IMR-90 (cell line): ENCODE data around the gene SH3TC1.

Experiments
- BHLHE40 ChIP-seq: fragments of 150-350 bp; IDR thresholded peaks from 2 replicates; pipeline ENCODE4 v1.6.1; 2016; ENCODE audit warnings: mild to moderate bottlenecking, low read depth, low read length
- CHD1 ChIP-seq: IDR thresholded peaks from 2 replicates; pipeline ENCODE4 v1.6.1; 2012; ENCODE audit warnings: low read depth, low read length, improper control_type of control experiment
- CTCF ChIP-seq: conservative IDR thresholded peaks from 2 replicates; pipeline ENCODE4 v1.5.1; 2012; ENCODE audit warnings: mild to moderate bottlenecking, low read depth, low read length, improper control_type of control experiment
- FOS ChIP-seq: fragments of 150-350 bp; IDR thresholded peaks from 2 replicates; pipeline ENCODE4 v1.6.1; 2016; ENCODE audit warnings: low read depth, low read length
- MAFK ChIP-seq: IDR thresholded peaks from 2 replicates; pipeline ENCODE4 v1.6.1; 2012; ENCODE audit warnings: low read depth, low read length, improper control_type of control experiment
- MAZ ChIP-seq: IDR thresholded peaks from 2 replicates; pipeline ENCODE4 v1.6.1; 2012; ENCODE audit warnings: low read depth, mild to moderate bottlenecking, low read length, improper control_type of control experiment, moderate library complexity, borderline replicate concordance
- MXI1 ChIP-seq: IDR thresholded peaks from 2 replicates; pipeline ENCODE4 v1.6.1; 2012; ENCODE audit warnings: low read depth, mild to moderate bottlenecking, low read length, moderate library complexity, borderline replicate concordance
- NFE2L2 ChIP-seq: fragments of 150-350 bp; IDR thresholded peaks from 2 replicates; pipeline ENCODE4 v1.6.1; 2016; ENCODE audit warnings: low read depth, mild to moderate bottlenecking, low read length
- POLR2A ChIP-seq: IDR thresholded peaks from 2 replicates; pipeline ENCODE4 v1.6.1; 2012; ENCODE audit warnings: mild to moderate bottlenecking, low read depth, low read length
- RAD21 ChIP-seq: IDR thresholded peaks from 2 replicates; pipeline ENCODE4 v1.6.1; 2012; ENCODE audit warnings: low read length, improper control_type of control experiment
- RFX5 ChIP-seq: IDR thresholded peaks from 2 replicates; pipeline ENCODE4 v1.8.0; 2012; ENCODE audit warnings: low read depth, mild to moderate bottlenecking, low read length, moderate library complexity
- USF2 ChIP-seq: fragments of 150-350 bp; IDR thresholded peaks from 2 replicates; pipeline ENCODE4 v1.6.1; 2017; ENCODE audit warnings: mild to moderate bottlenecking, antibody characterized with exemption, low read length, low read depth

GRCh38 chr4:8162625-8163024, 36.5 kb upstream of the SH3TC1 start:
- TF ChIP-seq BHLHE40 (no peak), CTCF (no peak), POLR2A (no peak), RAD21 (no peak), MXI1 (no peak), NFE2L2 (no peak), RFX5 (no peak), MAZ (no peak), USF2 (no peak), MAFK (no peak), CHD1 (no peak), FOS (no peak)
